Keratinocyte (primary cell): ENCODE results near the gene CLEC19A. TPM values are rescaled to one million over a fixed set of nuclear protein-coding genes. Genes with fewer than 3 reads are reported as not detected.

Source experiments
- DNase-seq: peaks from one replicate; pipeline ENCODE4 v3.0.0-alpha.2; 2011; ENCODE audit warnings: low read depth, missing footprints, low spot score
- FAIRE-seq: peaks from 2 replicates; lab custom pipeline; 2011; peaks lifted over from hg19 to GRCh38; lab: Jason Lieb, UNC
- H2AFZ ChIP-seq: 2 replicates; pipeline ENCODE4 v1.6.0; 2012; ENCODE audit warnings: low read length, control low read depth, inconsistent platforms; ENCODE audit not compliant: control insufficient read depth
- H3K27ac ChIP-seq: 2 replicates; pipeline ENCODE4 v1.5.1; 2011; ENCODE audit warnings: low read length; ENCODE audit not compliant: control insufficient read depth, insufficient read depth
- H3K27me3 ChIP-seq: 3 replicates; pipeline ENCODE4 v1.6.0; 2011; ENCODE audit warnings: low read length; ENCODE audit not compliant: control insufficient read depth, insufficient read depth; ENCODE audit errors: extremely low read depth
- H3K36me3 ChIP-seq, 2 experiments: 2 replicates in 1 of 2; 3 replicates in 1 of 2; pipeline ENCODE4 v1.5.1; 2011; ENCODE audit warnings: low read length in 2 of 2, mild to moderate bottlenecking in 1 of 2; ENCODE audit not compliant: control insufficient read depth in 2 of 2, insufficient read depth in 2 of 2; ENCODE audit errors: extremely low read depth in 1 of 2
- H3K4me1 ChIP-seq: 3 replicates; pipeline ENCODE4 v1.5.1; 2011; ENCODE audit warnings: low read length; ENCODE audit not compliant: control insufficient read depth, insufficient read depth; ENCODE audit errors: extremely low read depth
- H3K4me2 ChIP-seq: 3 replicates; pipeline ENCODE4 v1.6.0; 2011; ENCODE audit warnings: low read depth, low read length; ENCODE audit not compliant: control insufficient read depth, insufficient read depth; ENCODE audit errors: extremely low read depth
- H3K4me3 ChIP-seq, 3 experiments: fragments of 200-600 bp in 1 of 3; sonication (generic) in 1 of 3; 2 replicates in 2 of 3; 3 replicates in 1 of 3; pipeline ENCODE4 v1.5.1; 2011 to 2016; ENCODE audit warnings: low read length in 3 of 3, mild to moderate bottlenecking in 3 of 3, control low read depth in 2 of 3, inconsistent platforms in 1 of 3, low read depth in 1 of 3, mixed read lengths in 1 of 3, mixed run types in 1 of 3, moderate library complexity in 1 of 3; ENCODE audit not compliant: control insufficient read depth in 2 of 3, insufficient read depth in 2 of 3; ENCODE audit errors: extremely low read depth in 1 of 3
- H3K79me2 ChIP-seq: 2 replicates; pipeline ENCODE4 v1.6.0; 2012; ENCODE audit warnings: low read length; ENCODE audit not compliant: control insufficient read depth, insufficient read depth
- H3K9ac ChIP-seq: 3 replicates; pipeline ENCODE4 v1.6.0; 2011; ENCODE audit warnings: low read length; ENCODE audit not compliant: control insufficient read depth, insufficient read depth; ENCODE audit errors: extremely low read depth
- H3K9me1 ChIP-seq: 3 replicates; pipeline ENCODE4 v1.6.0; 2011; ENCODE audit warnings: low read length; ENCODE audit not compliant: control insufficient read depth, insufficient read depth; ENCODE audit errors: extremely low read depth
- H3K9me3 ChIP-seq: 2 replicates; pipeline ENCODE4 v1.5.1; 2012; ENCODE audit warnings: low read depth, low read length; ENCODE audit not compliant: control insufficient read depth
- H4K20me1 ChIP-seq: 3 replicates; pipeline ENCODE4 v1.6.0; 2011; ENCODE audit warnings: low read length; ENCODE audit not compliant: control insufficient read depth, insufficient read depth; ENCODE audit errors: extremely low read depth
- EZH2 ChIP-seq: IDR thresholded peaks from one replicate; pipeline ENCODE4 v1.6.1; 2012; ENCODE audit warnings: inconsistent platforms, mild to moderate bottlenecking, low read length, moderate library complexity
- dilution Hi-C: fragments of 300-500 bp; cut with MboI; formaldehyde crosslinking; loops from one replicate; pipeline ENCODE4 v1.7.0; 2020; ENCODE audit warnings: low sequenced_read_pairs; ENCODE audit not compliant: extremely low pct_ligation_motif_present
- polyA plus RNA-seq, 5 experiments: library from polyadenylated mRNA; depleted of rRNA in 3 of 5; stranded (reverse) in 3 of 5; stranded (forward) in 1 of 5; unstranded in 1 of 5; fragments of >200 nt; gene quantifications; 1 replicate in 1 of 5; 2 replicates in 3 of 5; 3 replicates in 1 of 5; pipeline versions ENCODE4 v1.2.1 to v1.2.3, GENCODE V29; 2011 to 2012; ENCODE audit warnings: missing spikeins in 2 of 5, low read depth in 1 of 5, low replicate concordance in 1 of 5
- TF ChIP-seq, protein P1 (sequence below), 3 experiments: IDR thresholded peaks in 1 of 3; conservative IDR thresholded peaks in 1 of 3; optimal IDR thresholded peaks in 1 of 3; 2 replicates in 2 of 3; 3 replicates in 1 of 3; pipeline versions ENCODE3 to v1.5.1; 2011; ENCODE audit warnings: low read length in 3 of 3, mild to moderate bottlenecking in 3 of 3, moderate library complexity in 2 of 3, control low read depth in 1 of 3, inconsistent platforms in 1 of 3; ENCODE audit not compliant: insufficient read depth in 2 of 3; ENCODE audit errors: extremely low read depth in 1 of 3

CLEC19A gene
- polyA plus RNA-seq, 1 donor (not counting 4 experiments of a cell fraction or from before 2014, with no cell fraction given) = not detected

- Histone ChIP-seq H3K9me1 (no peaks in the 10 kb centered on the region), H3K36me3 (no peaks in the 10 kb centered on the region), H2AFZ (no peak overlapping the region), H3K4me2 (no peak overlapping the region), H3K27me3 (no peaks in the 10 kb centered on the region), H3K9me3 (no peaks in the 10 kb centered on the region), H4K20me1 (no peaks in the 10 kb centered on the region), H3K4me1 (no peaks in the 10 kb centered on the region), H3K79me2 (no peaks in the 10 kb centered on the region), H3K27ac (no peak overlapping the region), H3K4me3 (no peak overlapping the region), H3K9ac (no peak overlapping the region)
- dilution Hi-C loops = no loop called here
- FAIRE-seq (no peak), DNase-seq (no peak)
- TF ChIP-seq, protein P1, sequence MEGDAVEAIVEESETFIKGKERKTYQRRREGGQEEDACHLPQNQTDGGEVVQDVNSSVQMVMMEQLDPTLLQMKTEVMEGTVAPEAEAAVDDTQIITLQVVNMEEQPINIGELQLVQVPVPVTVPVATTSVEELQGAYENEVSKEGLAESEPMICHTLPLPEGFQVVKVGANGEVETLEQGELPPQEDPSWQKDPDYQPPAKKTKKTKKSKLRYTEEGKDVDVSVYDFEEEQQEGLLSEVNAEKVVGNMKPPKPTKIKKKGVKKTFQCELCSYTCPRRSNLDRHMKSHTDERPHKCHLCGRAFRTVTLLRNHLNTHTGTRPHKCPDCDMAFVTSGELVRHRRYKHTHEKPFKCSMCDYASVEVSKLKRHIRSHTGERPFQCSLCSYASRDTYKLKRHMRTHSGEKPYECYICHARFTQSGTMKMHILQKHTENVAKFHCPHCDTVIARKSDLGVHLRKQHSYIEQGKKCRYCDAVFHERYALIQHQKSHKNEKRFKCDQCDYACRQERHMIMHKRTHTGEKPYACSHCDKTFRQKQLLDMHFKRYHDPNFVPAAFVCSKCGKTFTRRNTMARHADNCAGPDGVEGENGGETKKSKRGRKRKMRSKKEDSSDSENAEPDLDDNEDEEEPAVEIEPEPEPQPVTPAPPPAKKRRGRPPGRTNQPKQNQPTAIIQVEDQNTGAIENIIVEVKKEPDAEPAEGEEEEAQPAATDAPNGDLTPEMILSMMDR (optimal IDR thresholded peaks at IDR 0.05 in 1 of 3, IDR thresholded peaks at IDR 0.05 in 1 of 3, conservative IDR thresholded peaks at IDR 0.05 in 1 of 3; ENCODE audit: extremely low read depth in 1 of 3, insufficient read depth in 2 of 3, low read length in 3 of 3) = no peak
- TF ChIP-seq EZH2 = no peak
These were observed 70.8 kb downstream of the CLEC19A start for GRCh38 chr16:19356024-19356952.

DNA sequence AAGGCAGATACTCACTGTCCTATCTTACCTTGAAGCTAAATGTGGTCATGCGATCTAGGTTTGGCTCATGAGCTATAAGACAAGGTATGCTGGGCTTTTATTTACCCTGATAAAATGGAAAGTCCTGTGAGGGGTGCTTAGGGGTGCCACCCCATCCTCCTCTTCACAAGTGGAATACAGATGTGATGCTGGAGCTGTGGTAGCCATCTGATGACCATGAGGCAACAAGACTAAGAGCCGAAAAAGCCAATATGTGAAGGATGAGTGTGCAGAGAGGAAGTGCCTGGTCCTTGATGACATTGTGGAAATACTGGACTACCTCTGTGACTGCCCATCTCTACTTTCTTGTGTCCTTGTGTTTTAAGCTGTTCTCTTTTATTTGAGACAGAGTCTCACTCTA lies 74.0 kb downstream of the CLEC19A start:
- DNase-seq (no peak), FAIRE-seq (no peak)
- H2AFZ ChIP-seq = no peak overlapping the region

More for the DNA sequence above, 74.0 kb downstream of the CLEC19A start:
- no peaks in the 10 kb centered on the region for H3K27me3 ChIP-seq
- dilution Hi-C loops = no loop called here
- H3K9me3 ChIP-seq = no peaks in the 10 kb centered on the region
- no peak overlapping the region for H3K9ac ChIP-seq
- H3K4me3 ChIP-seq = no peak overlapping the region
- no peaks in the 10 kb centered on the region for H3K79me2 ChIP-seq
- TF ChIP-seq EZH2 = no peak
- TF ChIP-seq, protein P1 (optimal IDR thresholded peaks at IDR 0.05 in 1 of 3, IDR thresholded peaks at IDR 0.05 in 1 of 3, conservative IDR thresholded peaks at IDR 0.05 in 1 of 3; ENCODE audit: extremely low read depth in 1 of 3, insufficient read depth in 2 of 3, low read length in 3 of 3) = no peak
- H3K36me3 ChIP-seq = no peaks in the 10 kb centered on the region
- no peak overlapping the region for H3K4me2 ChIP-seq
- H3K4me1 ChIP-seq = no peaks in the 10 kb centered on the region
- H4K20me1 ChIP-seq = no peaks in the 10 kb centered on the region
- H3K27ac ChIP-seq = no peak overlapping the region
- no peaks in the 10 kb centered on the region for H3K9me1 ChIP-seq

Other genes with a start within 250 kb of the CLEC19A start
- gene COQ7, start 218.1 kb upstream of the CLEC19A start, polyA plus RNA-seq = 8.0 to 11.0 TPM (median 11.0 TPM) in 3 replicates
- 4.9 to 6.6 TPM (median 5.9 TPM) in 3 replicates for gene ITPRIPL2, start 171.8 kb upstream of the CLEC19A start, polyA plus RNA-seq
- 0.04 to 0.23 TPM in 2 of 3 replicates, not detected in the other for gene SYT17, start 117.5 kb upstream of the CLEC19A start, polyA plus RNA-seq
- 0.18 to 0.25 TPM (median 0.19 TPM) in 3 replicates for gene TMC5, start 132.2 kb downstream of the CLEC19A start, polyA plus RNA-seq
- gene GDE1, start 236.4 kb downstream of the CLEC19A start, polyA plus RNA-seq = 33.9 to 70.5 TPM (median 52.9 TPM) in 3 replicates
- 2.9 to 5.5 TPM (median 4.1 TPM) in 3 replicates for gene CCP110, start 238.2 kb downstream of the CLEC19A start, polyA plus RNA-seq